IMR-90 (cell line): ENCODE results near the gene HLA-DOA.

Experiments
- POLR2A ChIP-seq: IDR thresholded peaks from 2 replicates; pipeline ENCODE4 v1.6.1; 2012; ENCODE audit warnings: mild to moderate bottlenecking, low read depth, low read length
- SMC3 ChIP-seq: fragments of 150-350 bp; IDR thresholded peaks from 2 replicates; pipeline ENCODE4 v1.6.1; 2016; ENCODE audit warnings: low read depth, mild to moderate bottlenecking, antibody characterized with exemption, low read length, moderate library complexity
- TF ChIP-seq, protein P1 (sequence below): conservative IDR thresholded peaks from 2 replicates; pipeline ENCODE4 v1.5.1; 2012; ENCODE audit warnings: mild to moderate bottlenecking, low read depth, low read length, improper control_type of control experiment

DNA sequence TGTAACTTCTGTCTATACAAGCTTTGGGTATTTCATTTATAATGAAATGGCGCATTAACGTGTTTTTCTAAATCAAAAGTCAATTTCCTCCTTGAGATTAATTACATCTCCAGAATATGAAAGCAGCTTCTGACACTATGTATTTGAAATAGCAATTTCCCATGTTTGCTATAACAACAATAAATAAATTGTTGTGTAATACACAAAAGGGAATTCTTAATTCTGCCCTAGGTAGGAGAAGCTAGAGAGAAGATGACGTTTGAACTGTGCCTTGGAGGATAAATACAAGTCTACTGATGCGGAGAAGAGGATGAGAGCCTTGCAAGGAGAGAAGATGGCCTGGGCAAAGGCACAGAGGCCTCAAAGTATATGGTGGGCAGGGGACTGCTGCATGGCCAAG lies 7.6 kb upstream of the HLA-DOA start:
- TF ChIP-seq, protein P1, sequence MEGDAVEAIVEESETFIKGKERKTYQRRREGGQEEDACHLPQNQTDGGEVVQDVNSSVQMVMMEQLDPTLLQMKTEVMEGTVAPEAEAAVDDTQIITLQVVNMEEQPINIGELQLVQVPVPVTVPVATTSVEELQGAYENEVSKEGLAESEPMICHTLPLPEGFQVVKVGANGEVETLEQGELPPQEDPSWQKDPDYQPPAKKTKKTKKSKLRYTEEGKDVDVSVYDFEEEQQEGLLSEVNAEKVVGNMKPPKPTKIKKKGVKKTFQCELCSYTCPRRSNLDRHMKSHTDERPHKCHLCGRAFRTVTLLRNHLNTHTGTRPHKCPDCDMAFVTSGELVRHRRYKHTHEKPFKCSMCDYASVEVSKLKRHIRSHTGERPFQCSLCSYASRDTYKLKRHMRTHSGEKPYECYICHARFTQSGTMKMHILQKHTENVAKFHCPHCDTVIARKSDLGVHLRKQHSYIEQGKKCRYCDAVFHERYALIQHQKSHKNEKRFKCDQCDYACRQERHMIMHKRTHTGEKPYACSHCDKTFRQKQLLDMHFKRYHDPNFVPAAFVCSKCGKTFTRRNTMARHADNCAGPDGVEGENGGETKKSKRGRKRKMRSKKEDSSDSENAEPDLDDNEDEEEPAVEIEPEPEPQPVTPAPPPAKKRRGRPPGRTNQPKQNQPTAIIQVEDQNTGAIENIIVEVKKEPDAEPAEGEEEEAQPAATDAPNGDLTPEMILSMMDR = no peak
- no peak for TF ChIP-seq SMC3
- no peak for TF ChIP-seq POLR2A
